GM18520 (cell line): ENCODE results near the gene ZMYM5.
"Not testable (repeated sequence)": the region's sequence is repeated elsewhere in the genome, so short reads cannot be mapped to it uniquely, and the experiment has no call there.

Experiments
- ATAC-seq: cut with Tn5 transposase; IDR thresholded peaks from one replicate; pipeline ENCODE4 v1.9.1; 2021; ENCODE audit not compliant: unreplicated experiment

Gene ZMYM5

DNA sequence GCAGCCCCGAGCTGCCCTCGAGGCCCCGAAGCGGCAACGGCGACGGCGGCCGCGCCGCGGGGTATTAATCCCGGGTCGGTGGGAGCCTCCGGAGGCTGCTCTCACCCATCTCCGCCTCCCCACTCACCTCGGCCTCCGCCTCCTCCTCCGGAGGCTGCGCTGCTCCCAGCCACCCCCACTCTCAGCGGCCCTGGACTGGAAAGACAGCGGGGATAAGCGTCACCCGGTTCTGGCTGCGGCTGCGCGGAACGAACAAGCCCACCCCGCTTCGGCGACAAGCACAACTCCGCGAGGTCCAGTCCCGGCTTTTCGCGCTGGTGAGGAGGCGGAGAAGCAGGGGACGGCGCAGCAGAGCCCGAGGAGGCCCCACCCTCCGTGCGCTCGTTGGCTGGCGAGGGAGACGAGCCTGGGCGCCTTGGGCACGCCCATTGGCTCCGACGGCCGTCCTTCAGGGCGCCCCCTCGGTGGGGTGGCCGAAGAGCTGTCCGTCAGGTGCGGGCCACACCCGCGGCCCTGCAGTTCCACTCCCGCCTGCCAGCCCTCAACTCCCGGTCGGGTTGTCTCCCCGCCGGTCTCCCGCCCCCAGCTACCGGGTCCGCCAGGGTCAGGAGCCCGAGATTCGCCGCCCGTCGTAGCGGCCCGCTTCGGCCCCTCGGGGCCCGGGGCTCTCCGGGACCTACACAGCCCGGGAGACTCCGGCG, at the start of gene ZMYM5:
Gene ZMYM5 (minus strand): TSS at position 327 of the 701 bp plus-strand sequence. CDS start 11,469 bp downstream, outside the sequence.
- peak; percentile 81 for ATAC-seq

DNA sequence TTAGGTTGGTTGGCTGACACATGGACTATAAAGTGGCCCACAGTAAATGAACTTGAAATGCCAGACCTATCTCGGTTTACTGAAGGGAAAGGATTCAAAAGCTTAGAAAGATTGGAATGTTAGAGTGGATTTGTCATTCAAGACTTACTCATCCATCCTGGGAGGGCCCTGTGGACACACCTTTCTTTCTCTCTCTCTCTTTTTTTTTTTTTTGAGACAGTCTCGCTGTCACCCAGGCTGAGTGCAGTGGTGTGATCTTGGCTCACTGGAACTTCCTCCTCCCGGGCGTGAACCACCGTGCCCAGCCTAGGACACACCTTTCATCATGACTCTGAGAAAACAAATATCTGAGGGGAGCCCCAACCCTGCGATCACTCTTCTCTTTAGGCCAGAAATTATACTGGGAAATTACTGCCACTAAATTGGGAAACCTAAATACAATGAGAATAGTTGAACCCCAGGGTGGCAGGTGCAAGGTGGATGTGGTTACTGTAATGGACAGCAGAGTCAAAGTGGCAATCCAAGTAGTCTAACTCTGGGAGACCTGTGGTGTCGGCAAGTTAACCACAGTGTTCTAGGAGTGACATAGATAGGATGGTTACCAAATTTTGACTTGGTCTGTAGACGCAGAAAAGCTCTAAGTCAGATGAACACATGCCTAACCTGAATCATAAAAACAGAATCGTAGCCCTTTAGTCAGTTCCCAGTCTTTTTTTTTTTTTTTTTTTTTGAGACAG, 47.1 kb upstream of the ZMYM5 start:
- no peak for ATAC-seq

DNA sequence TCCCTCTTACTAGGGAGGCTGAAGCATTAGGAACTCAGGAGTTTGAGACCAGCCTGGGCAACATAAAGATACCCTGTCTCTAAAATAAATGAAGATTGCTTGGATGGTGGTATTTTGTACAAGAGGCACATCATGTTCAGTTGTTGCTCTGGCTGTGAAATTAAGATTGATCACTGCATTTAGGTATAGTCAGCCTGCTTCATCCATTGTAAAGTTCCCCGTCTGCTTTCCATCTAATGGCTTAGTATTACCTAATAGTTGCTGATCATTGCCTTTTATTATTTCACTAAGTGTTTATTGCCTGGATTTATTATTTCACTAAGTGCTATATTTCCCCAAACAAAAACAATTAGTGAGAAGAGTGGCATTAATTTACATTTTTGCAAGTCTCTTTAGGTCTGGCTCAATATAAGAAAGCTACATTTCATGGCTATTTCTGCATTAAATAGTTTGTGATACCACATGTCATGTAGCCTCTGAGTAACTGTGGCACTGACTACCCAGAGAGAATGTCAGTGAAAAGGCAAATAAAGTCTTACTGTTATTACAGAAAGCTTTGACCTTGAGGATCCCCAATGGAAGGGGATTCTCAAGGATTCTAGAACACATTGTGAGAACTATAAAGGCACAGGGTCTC, 45.0 kb upstream of the ZMYM5 start:
- no peak for ATAC-seq

DNA sequence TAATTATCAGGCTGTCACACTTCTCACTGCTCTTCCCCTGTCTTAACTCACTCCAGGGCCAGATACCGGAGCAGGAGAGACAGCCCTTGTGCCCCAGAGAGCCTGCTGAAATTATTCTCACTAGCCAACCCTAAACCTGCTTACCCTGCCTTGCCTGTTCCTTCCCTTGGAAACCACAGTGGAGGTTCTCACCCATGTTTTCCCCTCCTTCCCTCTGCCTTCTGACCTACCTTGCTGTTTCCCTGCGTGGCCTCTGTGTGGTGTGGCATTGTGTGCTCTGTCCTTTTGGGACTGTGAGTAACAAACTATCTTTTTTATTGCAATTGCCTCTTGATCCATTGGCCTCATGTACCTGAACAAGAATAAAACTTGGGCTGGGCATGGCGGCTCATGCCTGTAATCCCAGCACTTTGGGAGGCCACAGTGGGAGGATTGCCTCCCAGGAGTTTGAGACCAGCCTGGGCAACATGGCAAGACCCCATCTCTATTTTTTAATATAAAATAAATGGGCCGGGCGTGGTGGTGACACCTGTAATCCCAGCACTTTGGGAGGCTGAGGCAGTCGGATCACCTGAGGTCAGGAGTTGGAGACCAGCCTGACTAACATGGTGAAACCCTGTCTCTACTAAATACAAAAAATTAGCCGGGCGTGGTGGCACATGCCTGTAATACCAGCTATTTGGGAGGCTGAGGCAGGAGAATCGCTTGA, 42.2 kb upstream of the ZMYM5 start:
- ATAC-seq: not testable (repeated sequence)

DNA sequence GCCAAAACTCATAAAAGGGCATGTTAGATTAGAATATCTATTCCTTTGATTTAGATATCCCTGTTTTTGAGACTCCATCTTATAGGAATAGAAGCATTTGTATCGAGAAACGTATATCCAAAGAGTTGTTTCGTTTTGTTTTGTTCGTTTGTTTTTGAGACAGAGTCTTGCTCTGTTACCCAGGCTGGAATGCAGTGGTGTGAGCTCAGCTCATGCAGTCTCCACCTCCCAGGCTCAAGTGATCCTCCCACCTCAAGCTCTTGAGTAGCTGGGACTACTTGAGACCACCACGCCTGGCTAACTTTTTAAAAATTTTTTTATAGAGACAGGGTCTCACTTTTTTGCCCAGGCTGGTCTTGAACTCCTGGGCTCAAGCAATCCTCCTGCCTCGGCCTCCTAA, 26.6 kb upstream of the ZMYM5 start:
- no peak for ATAC-seq

DNA sequence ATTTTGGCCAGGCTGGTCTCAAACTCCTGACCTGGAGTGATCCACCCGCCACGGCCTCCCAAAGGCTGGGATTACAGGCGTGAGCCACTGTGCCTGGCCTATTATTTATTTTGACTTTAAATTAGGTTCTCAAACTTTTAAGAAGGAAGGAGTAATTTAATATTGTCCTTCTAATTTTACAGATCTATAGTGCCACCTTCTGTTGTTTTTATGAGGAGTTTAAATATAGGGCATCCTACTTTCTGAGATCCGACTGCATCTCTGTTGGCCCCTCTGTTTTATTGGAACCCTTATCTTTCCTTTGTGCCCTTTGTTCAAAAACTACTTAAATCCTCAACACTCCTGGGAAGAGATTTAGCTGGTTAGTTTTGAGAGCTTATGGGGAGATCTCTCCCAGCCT, 25.4 kb upstream of the ZMYM5 start:
- ATAC-seq: no peak

DNA sequence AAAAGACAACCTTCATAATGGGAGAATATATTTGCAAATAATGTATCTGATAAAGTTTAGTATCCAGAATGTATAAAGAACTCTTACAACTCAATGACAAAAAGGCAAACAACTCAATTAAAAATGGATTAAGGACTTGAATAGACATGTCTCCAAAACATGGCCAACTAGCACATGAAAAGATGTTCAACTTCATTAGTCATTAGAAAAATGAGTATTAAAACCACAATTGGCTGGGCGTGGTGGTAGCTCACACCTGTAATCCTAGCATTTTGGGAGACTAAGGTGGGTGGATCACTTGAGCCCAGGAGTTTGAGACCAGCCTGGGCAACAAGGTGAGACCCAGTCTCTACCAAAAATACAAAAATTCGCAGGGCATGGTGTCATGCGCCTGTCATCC, 18.8 kb upstream of the ZMYM5 start:
- no peak for ATAC-seq

DNA sequence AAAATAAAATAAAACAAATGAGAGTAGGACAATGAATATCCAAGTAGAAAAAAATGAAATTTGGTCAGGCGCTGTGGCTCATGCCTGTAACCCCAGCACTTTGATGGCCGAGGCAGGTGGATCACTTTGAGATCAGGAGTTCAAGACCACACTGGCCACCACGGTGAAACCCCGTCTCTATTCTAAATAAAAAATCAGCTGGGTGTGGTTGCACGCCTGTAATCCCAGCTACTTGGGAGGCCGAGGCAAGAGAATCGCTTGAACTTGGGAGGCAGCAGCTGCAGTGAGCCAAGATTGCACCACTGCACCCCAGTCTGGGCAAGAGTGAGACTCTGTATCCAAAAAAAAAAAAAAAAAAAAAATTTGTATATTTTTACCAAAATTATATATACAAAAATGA, 18.2 kb upstream of the ZMYM5 start:
- no peak for ATAC-seq

DNA sequence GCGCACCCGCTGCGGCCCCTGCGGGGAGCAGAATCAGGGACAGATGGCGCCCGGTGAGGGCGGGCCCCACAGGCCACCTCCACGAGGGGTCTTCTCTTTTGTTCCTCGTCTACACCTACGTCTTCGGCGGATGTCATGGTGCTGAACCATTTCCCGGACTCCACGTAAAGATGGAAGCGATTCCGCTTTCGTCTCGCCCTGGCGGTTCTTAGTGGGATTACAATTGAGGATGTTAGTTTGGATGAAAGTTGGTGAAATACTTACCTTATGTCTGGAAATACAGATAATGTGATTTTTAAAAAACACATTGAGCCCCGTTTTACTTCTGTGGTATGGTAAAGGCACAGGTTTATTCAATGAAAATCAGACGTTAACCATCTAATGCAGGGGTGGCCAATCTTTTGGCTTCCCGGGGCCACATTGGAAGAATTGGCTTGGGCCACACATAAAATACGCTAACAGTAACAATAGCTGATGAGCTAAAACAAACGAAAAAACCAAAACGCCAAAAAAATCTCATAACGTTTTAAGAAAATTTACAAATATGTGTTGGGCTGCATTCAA, 1.4 kb upstream of the ZMYM5 start:
- peak; percentile 10 for ATAC-seq

DNA sequence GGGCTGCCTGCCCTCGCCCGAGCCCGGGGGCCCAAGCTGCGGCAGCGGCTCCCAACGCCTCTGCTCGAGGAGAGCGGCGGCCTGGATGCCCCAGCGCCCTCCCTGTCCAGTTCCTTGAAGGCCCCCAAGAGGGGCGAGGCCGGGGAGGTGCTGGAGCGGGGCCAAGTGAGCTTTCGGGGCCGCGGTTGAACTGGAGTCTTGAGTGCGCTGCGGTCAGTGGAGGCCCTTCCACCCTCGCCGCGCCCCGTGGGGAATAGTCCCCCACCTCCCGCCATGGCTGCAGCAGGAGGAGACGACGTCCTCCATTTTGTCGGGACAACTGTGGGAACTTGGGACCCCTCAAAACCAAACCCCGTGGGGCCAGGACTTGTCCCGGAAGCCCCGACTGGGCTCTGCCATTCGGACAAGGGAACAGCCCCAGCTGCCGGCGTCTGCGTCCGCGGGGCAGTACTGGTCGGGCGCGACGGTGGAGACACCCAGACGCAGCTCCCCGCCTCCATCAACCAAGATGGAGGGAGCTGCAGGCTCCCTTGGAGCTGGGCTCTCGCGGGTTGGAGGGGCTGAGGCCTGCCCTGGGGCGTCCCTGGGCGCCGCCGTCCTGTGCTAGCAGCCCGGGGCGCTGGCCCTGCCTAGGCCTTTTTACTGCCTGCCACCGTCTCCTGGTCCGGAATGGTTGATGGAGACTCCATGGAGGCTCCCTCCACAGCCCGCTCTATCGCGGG, 736 bp upstream of the ZMYM5 start:
- ATAC-seq: peak; percentile 20

DNA sequence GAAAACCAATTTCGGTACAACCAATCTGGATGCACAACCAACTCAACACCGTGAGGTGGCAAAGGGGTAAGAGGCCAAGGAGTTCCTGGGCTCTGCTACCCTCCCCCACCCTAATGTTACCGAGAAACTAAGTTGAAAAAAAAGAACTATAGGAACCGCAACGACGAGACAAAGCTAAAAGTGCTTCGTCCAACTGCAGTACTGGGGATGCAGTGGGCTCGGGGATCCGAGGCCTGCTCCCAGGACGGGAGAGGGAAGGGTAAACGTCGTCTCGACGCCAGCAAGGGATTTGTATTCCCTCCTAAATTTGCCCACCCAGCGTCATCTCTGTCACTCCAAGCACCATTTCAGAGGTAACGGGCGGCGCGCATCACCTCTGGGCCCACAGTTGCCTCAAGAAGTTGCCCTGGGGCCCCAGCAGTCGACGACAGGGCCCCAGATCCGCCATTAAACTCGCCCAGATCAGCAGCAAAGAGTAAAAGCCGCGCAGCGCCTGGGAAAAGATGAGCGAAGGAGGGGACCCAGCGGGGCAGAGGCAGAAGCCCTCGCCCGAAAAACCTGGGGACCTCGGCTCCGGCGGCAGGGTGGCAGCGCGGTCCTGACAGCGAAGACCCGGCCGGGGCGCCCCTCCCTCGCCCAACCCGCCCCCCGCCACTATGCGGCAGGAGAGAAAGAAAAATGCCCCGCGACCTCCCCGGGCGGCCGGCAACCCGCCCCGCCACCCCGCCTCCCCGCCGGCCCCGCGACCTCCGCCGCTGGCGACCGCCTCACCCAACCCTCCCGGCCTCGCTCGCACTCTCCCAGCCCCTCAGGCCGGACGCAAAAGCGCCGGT, 752 bp downstream of the ZMYM5 start:
- no peak for ATAC-seq

DNA sequence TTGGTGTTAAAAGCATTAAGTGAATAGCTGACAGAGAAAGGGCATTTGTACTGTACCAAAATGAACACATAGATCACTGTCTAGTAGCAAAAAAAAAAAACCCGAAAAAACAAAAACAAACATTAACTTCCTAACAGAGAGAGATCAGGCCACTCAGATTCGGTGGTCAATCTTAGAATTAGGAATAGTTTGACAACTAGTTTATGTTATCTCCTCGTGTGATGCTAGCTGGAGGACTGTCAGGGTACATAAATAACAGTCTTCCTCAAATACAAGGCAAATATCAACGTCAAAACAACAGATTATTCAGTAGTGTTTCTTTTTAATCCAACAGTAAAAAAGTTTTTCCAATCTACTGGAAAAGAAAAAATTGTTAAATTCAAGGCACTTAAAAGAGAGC, 1.7 kb downstream of the ZMYM5 start:
- ATAC-seq: no peak

DNA sequence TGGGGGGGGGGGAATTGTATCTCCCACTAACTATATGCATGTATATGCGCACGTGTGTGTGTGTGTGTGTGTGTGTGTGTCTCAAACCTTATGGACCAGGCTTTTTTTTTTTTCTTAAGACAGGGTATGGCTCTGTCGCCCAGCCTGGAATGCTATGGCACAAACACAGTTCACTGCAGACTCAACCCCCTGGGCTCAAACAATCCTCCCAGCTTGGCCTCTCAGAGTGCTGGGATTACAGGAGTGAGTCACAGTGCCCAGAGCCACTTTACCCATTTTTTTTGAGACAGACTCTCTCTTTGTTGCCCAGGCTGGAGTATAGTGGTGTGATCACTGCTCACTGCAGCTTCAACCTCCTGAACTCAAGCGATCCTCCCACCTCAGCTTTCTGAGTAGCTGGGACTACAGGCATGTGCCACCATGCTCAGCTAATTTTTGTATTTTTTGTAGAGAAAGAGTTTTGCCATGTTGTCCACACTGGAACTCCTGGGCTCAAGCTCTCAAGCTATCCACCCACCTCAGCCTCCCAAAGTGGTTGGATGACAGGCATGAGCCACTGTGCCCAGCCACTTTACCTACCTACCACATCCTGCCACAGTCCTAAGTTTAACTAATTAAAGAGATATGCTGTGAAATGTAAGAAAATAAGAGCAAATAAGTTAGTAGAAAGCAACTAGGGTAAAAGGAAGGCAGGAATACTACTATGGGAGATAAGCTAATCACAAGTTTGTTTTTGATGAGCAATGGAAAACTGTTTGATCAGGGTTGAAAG, 2.4 kb downstream of the ZMYM5 start:
- ATAC-seq: no peak

DNA sequence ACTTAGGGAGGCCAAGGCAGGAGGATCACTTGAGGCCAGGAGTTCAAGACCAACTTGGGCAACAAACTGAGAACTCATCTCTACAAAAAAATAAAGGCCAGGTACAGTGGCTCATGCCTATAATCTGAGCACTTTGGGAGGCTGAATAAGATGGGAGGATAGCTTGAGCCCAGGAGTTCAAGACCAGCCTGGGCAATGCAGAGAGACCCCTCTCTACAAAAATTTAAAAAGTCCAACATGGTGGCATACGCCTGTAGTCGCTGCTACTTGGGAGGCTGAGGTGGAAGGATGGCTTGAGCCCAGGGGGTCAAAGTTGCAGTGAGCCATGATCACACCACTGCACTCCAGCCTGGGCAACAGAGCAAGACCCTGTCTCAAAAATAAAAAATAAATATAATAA, 5.8 kb downstream of the ZMYM5 start:
- ATAC-seq: not testable (repeated sequence)

DNA sequence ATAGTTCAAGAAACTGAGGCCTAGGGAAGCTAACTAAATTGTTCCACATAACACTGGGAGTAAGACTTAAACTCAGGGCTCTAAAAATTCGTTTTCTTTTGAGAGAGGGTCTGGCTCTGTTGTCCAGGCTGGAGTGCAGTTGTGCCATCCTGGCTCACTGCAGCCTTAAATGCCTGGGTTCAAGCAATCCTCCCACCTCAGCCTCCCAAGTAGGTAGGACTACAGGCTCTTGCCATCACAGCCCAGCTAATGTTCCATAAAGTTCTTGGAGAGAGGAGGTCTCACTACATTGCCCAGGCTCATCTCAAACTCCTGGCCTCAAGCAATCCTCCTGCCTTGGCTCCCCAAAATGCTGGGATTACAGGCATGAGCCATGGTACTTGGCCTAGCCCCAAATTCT, 10.7 kb downstream of the ZMYM5 start:
- ATAC-seq: no peak

DNA sequence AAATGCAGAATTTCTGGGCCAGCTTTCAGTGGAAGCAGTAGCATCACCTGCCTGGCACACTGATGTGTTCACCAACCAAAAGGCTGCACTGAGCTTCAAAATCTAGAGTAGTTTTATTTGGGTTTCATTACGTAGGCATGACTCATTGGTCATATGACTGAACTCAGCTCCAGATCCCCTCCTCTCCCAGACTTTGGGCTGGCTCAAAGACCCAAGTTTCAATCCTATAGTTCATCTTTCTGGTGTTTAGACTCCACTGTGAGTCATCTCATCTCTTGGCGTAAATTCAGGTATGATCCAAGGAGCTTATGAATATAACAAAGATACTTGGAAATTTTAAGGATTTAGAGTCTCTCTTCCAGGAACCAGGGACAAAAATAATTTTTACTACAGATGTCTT, 17.7 kb downstream of the ZMYM5 start:
- no peak for ATAC-seq

DNA sequence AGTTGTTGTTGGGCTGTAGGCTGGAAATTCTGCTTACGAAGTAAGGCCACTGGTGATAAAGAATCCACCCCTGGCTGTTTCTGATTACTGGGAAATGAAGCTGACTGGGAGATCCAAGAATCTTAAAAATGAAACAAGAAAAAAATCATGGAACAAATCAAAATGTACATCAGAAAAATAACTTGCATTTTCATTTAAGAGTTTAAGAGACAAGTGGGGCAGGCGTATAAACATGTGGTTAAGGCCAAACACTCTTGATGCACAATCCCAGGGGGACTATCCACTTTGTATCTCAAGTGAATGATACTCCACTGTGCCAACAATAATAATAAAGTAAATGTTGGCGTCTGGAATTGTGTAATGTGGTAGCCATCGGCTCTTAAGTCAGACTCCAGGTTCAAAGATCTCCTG, 24.6 kb downstream of the ZMYM5 start:
- ATAC-seq: no peak

DNA sequence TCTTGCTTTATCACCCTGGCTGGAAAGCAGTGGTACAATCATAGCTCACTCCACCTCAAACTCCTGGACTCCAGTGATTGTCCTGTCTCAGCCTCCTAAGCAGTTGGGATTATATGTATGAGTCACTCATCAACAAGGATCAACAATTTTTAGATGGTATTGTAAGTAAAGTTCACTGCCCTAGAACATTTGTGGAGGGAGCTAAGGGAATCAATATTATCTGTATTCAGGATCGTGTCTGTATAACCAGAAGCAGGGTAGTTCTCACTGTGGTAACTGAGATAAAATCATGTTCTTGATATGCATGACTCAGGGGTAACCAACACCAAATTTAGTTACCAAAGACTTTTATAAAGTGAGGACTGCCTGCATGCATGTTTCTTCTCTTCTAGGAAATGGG, 27.0 kb downstream of the ZMYM5 start:
- no peak for ATAC-seq

DNA sequence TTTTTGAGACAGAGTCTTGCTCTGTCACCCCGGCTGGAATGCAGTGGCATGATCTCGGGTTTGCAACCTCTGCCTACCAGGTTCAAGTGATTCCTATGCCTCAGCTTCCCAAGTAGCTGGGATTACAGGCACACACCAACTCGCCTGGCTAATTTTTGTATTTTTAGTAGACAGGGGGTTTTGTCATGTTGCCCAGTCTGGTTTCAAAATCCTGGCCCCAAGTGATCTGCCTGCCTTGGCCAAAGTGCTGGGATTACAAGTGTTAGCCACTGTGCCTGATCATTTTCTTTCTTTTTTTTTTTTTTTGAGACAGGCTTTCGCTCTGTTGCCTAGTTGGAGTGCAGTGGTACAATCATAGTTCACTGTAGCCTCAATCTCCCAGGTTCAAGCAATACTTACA, 28.7 kb downstream of the ZMYM5 start:
- no peak for ATAC-seq
